ENCODE measurements around the gene ALKBH1. TPM values are rescaled to one million over a fixed set of nuclear protein-coding genes. Genes with fewer than 3 reads are reported as not detected.

Gene ALKBH1
- total and polyA plus RNA-seq, 2 donors (not counting 3 experiments of a cell fraction or from before 2014, with no cell fraction given), result 10.2 to 14.8 TPM

GRCh38 chr14:77667331-77667730, 40.5 kb downstream of the ALKBH1 start:
- Histone ChIP-seq H3K79me2 (ENCODE audit: control insufficient read depth, insufficient read depth, low read length) (no peaks in the 10 kb centered on the region), H3K9me1 (replicated peaks; ENCODE audit: control insufficient read depth, extremely low read depth, insufficient read depth, low read length) (no peaks in the 10 kb centered on the region), H3K4me1 (ENCODE audit: control insufficient read depth, extremely low read depth, insufficient read depth, low read length) (peaks cover 5% of the 10 kb centered on the region), H3K36me3 (ENCODE audit: control insufficient read depth in 2 of 2, extremely low read depth in 1 of 2, insufficient read depth in 2 of 2, low read length in 2 of 2) (peaks cover 0 to 1% of the 10 kb centered on the region in 2 experiments), H4K20me1 (replicated peaks; ENCODE audit: control insufficient read depth, extremely low read depth, insufficient read depth, low read length) (no peaks in the 10 kb centered on the region), H3K9ac (replicated peaks; ENCODE audit: extremely low read depth, insufficient read depth, low read length) (no peak overlapping the region), H3K27me3 (ENCODE audit: control insufficient read depth in 2 of 2, insufficient read depth in 2 of 2, low read length in 2 of 2) (no peaks in the 10 kb centered on the region), H3K4me2 (ENCODE audit: insufficient read depth, low read length) (no peak overlapping the region), H3K9me3 (replicated peaks; ENCODE audit: control insufficient read depth, insufficient read depth, low read length) (no peaks in the 10 kb centered on the region), H2AFZ (ENCODE audit: low read depth, low read length) (no peak overlapping the region), H3K27ac (ENCODE audit: insufficient read depth, low read depth, low read length) (no peak overlapping the region), H3K4me3 (replicated peaks in 1 of 3; ENCODE audit: insufficient read depth in 1 of 3, low read depth in 1 of 3, low read length in 3 of 3) (no peak overlapping the region)
- intact Hi-C loops (cut with micrococcal nuclease) (no loop called here), dilution Hi-C loops (cut with MboI; ENCODE audit: extremely low pct_ligation_motif_present, low sequenced_read_pairs) (no loop called here)
- DNase-seq (ENCODE audit: low read depth, low spot score) (no peak), FAIRE-seq (no peak)
- POLR2A ChIA-PET, result no interaction called here
- CTCF ChIA-PET, result no interaction called here
- no peak for TF ChIP-seq EZH2 (IDR thresholded peaks at IDR 0.05; ENCODE audit: borderline replicate concordance, low read depth, low read length, severe bottlenecking)
- no peak for TF ChIP-seq JUN (IDR thresholded peaks at IDR 0.05; ENCODE audit: borderline replicate concordance, insufficient read depth, insufficient read length, low read depth)
- no peak for TF ChIP-seq MAX (IDR thresholded peaks at IDR 0.05; ENCODE audit: insufficient read depth, insufficient read length)
- TF ChIP-seq CTCF (IDR thresholded peaks at IDR 0.05; ENCODE audit: extremely low read depth in 1 of 2, insufficient read depth in 1 of 2, low read depth in 1 of 2, low read length in 2 of 2), result no peak
- no peak for TF ChIP-seq POLR2A (IDR thresholded peaks at IDR 0.05; ENCODE audit: low read depth, low read length)
- no peak for TF ChIP-seq POLR2AphosphoS5 (IDR thresholded peaks at IDR 0.05; ENCODE audit: insufficient read depth, low read depth, low read length)
- BruUV-seq (replicated peaks), result no TSS peak

- DNase-seq (ENCODE audit: low read depth, low spot score), result peak; percentile 18
- dilution Hi-C loops (cut with MboI; ENCODE audit: extremely low pct_ligation_motif_present, low sequenced_read_pairs), result no loop called here
- CTCF ChIA-PET, result no interaction called here
Observed at GRCh38 chr14:77663293-77663692, 44.5 kb downstream of the ALKBH1 start.

More at GRCh38 chr14:77663293-77663692, 44.5 kb downstream of the ALKBH1 start:
- H3K9ac ChIP-seq (replicated peaks; ENCODE audit: extremely low read depth, insufficient read depth, low read length), result no peak overlapping the region
- no peak overlapping the region for H3K4me2 ChIP-seq (ENCODE audit: insufficient read depth, low read length)
- no TSS peak for BruUV-seq (replicated peaks)
- no peaks in the 10 kb centered on the region for H3K36me3 ChIP-seq (ENCODE audit: control insufficient read depth in 2 of 2, extremely low read depth in 1 of 2, insufficient read depth in 2 of 2, low read length in 2 of 2)
- POLR2A ChIA-PET, result no interaction called here
- no peak for FAIRE-seq
- H3K4me1 ChIP-seq (ENCODE audit: control insufficient read depth, extremely low read depth, insufficient read depth, low read length), result peaks cover 5% of the 10 kb centered on the region
- no peaks in the 10 kb centered on the region for H3K9me3 ChIP-seq (replicated peaks; ENCODE audit: control insufficient read depth, insufficient read depth, low read length)
- TF ChIP-seq MYC (IDR thresholded peaks at IDR 0.05; ENCODE audit: low read depth, low read length) (no peak), FOS (IDR thresholded peaks at IDR 0.05; ENCODE audit: borderline replicate concordance, insufficient read depth, low read length) (no peak), CTCF (IDR thresholded peaks at IDR 0.05; ENCODE audit: extremely low read depth in 1 of 2, insufficient read depth in 1 of 2, low read depth in 1 of 2, low read length in 2 of 2) (no peak), JUN (IDR thresholded peaks at IDR 0.05; ENCODE audit: borderline replicate concordance, insufficient read depth, insufficient read length, low read depth) (no peak), EZH2 (IDR thresholded peaks at IDR 0.05; ENCODE audit: borderline replicate concordance, low read depth, low read length, severe bottlenecking) (no peak), POLR2AphosphoS5 (IDR thresholded peaks at IDR 0.05; ENCODE audit: insufficient read depth, low read depth, low read length) (no peak), POLR2A (IDR thresholded peaks at IDR 0.05; ENCODE audit: low read depth, low read length) (no peak), GATA2 (IDR thresholded peaks at IDR 0.05; ENCODE audit: insufficient read depth, insufficient read length, low read depth, low read length) (no peak), MAX (IDR thresholded peaks at IDR 0.05; ENCODE audit: insufficient read depth, insufficient read length) (no peak)
- no peaks in the 10 kb centered on the region for H4K20me1 ChIP-seq (replicated peaks; ENCODE audit: control insufficient read depth, extremely low read depth, insufficient read depth, low read length)
- intact Hi-C loops (cut with micrococcal nuclease), result no loop called here
- no peaks in the 10 kb centered on the region for H3K79me2 ChIP-seq (ENCODE audit: control insufficient read depth, insufficient read depth, low read length)
- H3K27me3 ChIP-seq (ENCODE audit: control insufficient read depth in 2 of 2, insufficient read depth in 2 of 2, low read length in 2 of 2), result no peaks in the 10 kb centered on the region
- no peak overlapping the region for H3K4me3 ChIP-seq (replicated peaks in 1 of 3; ENCODE audit: insufficient read depth in 1 of 3, low read depth in 1 of 3, low read length in 3 of 3)
- H3K9me1 ChIP-seq (replicated peaks; ENCODE audit: control insufficient read depth, extremely low read depth, insufficient read depth, low read length), result no peaks in the 10 kb centered on the region
- H3K27ac ChIP-seq (ENCODE audit: insufficient read depth, low read depth, low read length), result no peak overlapping the region
- no peak overlapping the region for H2AFZ ChIP-seq (ENCODE audit: low read depth, low read length)

All from endothelial cell of umbilical vein (primary cell).